SU-DHL-6 (cell line): Measurements from ENCODE around the gene ANKRD30B.

Experiments
- CTCF ChIP-seq: fragments of 200-600 bp; sonication (generic); IDR thresholded peaks from one replicate; pipeline ENCODE4 v1.5.1; 2017; ENCODE audit warnings: antibody characterized with exemption, mild to moderate bottlenecking, low read length, moderate library complexity; ENCODE audit not compliant: insufficient read depth, poor library complexity, severe bottlenecking
- EZH2phosphoT487 ChIP-seq: fragments of 200-600 bp; sonication (generic), shearing (Covaris generic); conservative IDR thresholded peaks from 2 replicates; pipeline ENCODE4 v1.6.1; 2018; ENCODE audit warnings: mild to moderate bottlenecking, antibody characterized with exemption, low read length, moderate library complexity, mixed read lengths

DNA sequence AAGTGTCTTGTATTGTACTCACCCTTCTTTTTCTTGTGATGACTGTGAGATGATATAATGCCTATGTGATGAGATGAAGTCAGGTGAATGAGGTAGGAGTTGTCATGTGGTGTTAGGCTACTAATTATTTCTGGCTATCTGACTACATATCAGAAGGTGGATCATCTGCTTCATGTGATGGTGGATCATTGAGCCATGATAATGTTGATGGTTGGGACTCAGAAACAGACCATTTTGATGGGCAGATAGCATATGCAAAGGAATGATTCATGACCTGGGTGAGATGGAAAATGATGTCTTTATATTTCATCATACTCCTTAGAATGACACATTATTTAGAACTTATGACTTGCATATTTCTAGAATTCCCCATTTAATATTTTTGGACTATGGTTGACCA, 19.5 kb downstream of the ANKRD30B start:
- TF ChIP-seq CTCF = no peak
- no peak for TF ChIP-seq EZH2phosphoT487
